MCF 10A (cell line): ENCODE results near the gene UBAC1. TPM values are rescaled to one million over a fixed set of nuclear protein-coding genes. Genes with fewer than 3 reads are reported as not detected.

Source experiments
- BruUV-seq: library from RNA; stranded (reverse); fragments of 400-500 nt; replicated peaks from 2 replicates; lab custom pipeline; 2021; lab: Mats Ljungman, UMichigan
- CTCF ChIA-PET: fragments of 300-600 bp; sonication (Branson Sonifier 250); formaldehyde crosslinking; extraction: SDS; loops from one replicate; lab custom pipeline; 2021; ENCODE audit warnings: antibody characterized with exemption, inconsistent platforms; lab: Yijun Ruan, JAX
- POLR2A ChIA-PET: fragments of 300-600, 350-650 bp; sonication (Branson Sonifier 250); formaldehyde crosslinking; extraction: SDS; loops from one replicate; lab custom pipeline; 2020; ENCODE audit warnings: antibody characterized with exemption, inconsistent platforms; lab: Yijun Ruan, JAX
- DNase-seq: peaks from one replicate; pipeline ENCODE4 v3.0.0-alpha.2; 2018; ENCODE audit not compliant: unreplicated experiment
- H3K27ac Mint-ChIP-seq: one replicate; pipeline ENCODE4 v1.8.0; 2022; ENCODE audit warnings: mild to moderate bottlenecking, low read depth, mixed read lengths; ENCODE audit not compliant: unreplicated experiment
- H3K27me3 Mint-ChIP-seq: one replicate; pipeline ENCODE4 v1.8.0; 2022; ENCODE audit warnings: mixed read lengths; ENCODE audit not compliant: insufficient read depth, unreplicated experiment
- H3K36me3 Mint-ChIP-seq: one replicate; pipeline ENCODE4 v1.8.0; 2022; ENCODE audit warnings: mild to moderate bottlenecking, moderate library complexity, mixed read lengths; ENCODE audit not compliant: insufficient read depth, unreplicated experiment
- H3K4me1 Mint-ChIP-seq: one replicate; pipeline ENCODE4 v1.8.0; 2022; ENCODE audit warnings: mixed read lengths; ENCODE audit not compliant: insufficient read depth, unreplicated experiment
- H3K4me3 Mint-ChIP-seq: one replicate; pipeline ENCODE4 v1.8.0; 2022; ENCODE audit warnings: mild to moderate bottlenecking, moderate library complexity, mixed read lengths; ENCODE audit not compliant: unreplicated experiment
- H3K9me3 Mint-ChIP-seq: one replicate; pipeline ENCODE4 v1.8.0; 2022; ENCODE audit warnings: mixed read lengths; ENCODE audit not compliant: unreplicated experiment
- intact Hi-C: fragments of 100-400 bp; cut with micrococcal nuclease; formaldehyde crosslinking; loops from 2 replicates; pipeline ENCODE4 v1.14.1; 2022
- total RNA-seq: library from RNA; stranded (reverse); gene quantifications from 2 replicates; pipeline ENCODE4 v1.2.3, GENCODE V29; 2022
- TF ChIP-seq, protein P1 (sequence below): fragments of 200-600 bp; IDR thresholded peaks from one replicate; pipeline ENCODE4 v1.8.0; 2022; ENCODE audit warnings: antibody characterized with exemption, mild to moderate bottlenecking; ENCODE audit not compliant: unreplicated experiment

Gene UBAC1
- total RNA-seq, 1 experiment from 2014 or later: 34.7 TPM

- intact Hi-C loops: no loop called here
- CTCF ChIA-PET: interaction anchor here (0.8 kb wide), 1 partner anchor 34 kb away, joined by 3 read pairs; no protein-coding TSS in a partner anchor
- no peak for DNase-seq
- no TSS peak for BruUV-seq
- peaks cover 30% of the 10 kb centered on the region for H3K9me3 Mint-ChIP-seq
- TF ChIP-seq, protein P1, sequence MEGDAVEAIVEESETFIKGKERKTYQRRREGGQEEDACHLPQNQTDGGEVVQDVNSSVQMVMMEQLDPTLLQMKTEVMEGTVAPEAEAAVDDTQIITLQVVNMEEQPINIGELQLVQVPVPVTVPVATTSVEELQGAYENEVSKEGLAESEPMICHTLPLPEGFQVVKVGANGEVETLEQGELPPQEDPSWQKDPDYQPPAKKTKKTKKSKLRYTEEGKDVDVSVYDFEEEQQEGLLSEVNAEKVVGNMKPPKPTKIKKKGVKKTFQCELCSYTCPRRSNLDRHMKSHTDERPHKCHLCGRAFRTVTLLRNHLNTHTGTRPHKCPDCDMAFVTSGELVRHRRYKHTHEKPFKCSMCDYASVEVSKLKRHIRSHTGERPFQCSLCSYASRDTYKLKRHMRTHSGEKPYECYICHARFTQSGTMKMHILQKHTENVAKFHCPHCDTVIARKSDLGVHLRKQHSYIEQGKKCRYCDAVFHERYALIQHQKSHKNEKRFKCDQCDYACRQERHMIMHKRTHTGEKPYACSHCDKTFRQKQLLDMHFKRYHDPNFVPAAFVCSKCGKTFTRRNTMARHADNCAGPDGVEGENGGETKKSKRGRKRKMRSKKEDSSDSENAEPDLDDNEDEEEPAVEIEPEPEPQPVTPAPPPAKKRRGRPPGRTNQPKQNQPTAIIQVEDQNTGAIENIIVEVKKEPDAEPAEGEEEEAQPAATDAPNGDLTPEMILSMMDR: no peak
- H3K36me3 Mint-ChIP-seq: no peaks in the 10 kb centered on the region
- POLR2A ChIA-PET: interaction anchor here (0.6 kb wide), 1 partner anchor 21 kb away, joined by 3 read pairs; no protein-coding TSS in a partner anchor
- peaks cover 29% of the 10 kb centered on the region for H3K4me1 Mint-ChIP-seq
- H3K27me3 Mint-ChIP-seq: no peaks in the 10 kb centered on the region
- H3K27ac Mint-ChIP-seq: no peak overlapping the region
- H3K4me3 Mint-ChIP-seq: no peak overlapping the region
Measured at GRCh38 chr9:135898634-135899407, 62.4 kb downstream of the UBAC1 start.

DNA sequence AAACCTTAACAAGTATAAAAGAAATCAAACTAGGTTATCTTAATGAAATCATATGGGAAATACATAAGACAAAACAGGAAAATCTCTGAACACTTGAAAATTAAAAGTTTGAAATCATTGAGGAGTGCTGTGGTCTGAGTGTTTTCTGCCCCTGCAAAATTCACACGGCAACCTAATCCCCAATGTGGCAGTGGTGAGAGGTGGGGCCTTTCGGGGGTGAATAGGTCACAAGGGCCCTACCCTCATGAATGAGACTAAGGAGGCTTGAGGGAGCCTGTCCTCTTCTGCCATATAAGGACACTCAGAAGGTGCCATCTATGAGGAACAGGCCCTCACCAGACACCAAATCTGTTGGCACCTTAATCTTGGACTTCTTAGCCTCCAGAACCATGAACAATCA, 64.5 kb downstream of the UBAC1 start:
- H3K4me1 Mint-ChIP-seq: peaks cover 38% of the 10 kb centered on the region
- CTCF ChIA-PET: interaction anchor here (0.6 kb wide), 1 partner anchor 345 kb away, joined by 3 read pairs; no protein-coding TSS in a partner anchor
- H3K27me3 Mint-ChIP-seq: no peaks in the 10 kb centered on the region
- BruUV-seq: no TSS peak
- H3K27ac Mint-ChIP-seq: no peak overlapping the region
- TF ChIP-seq, protein P1: no peak
- H3K9me3 Mint-ChIP-seq: peaks cover 30% of the 10 kb centered on the region
- POLR2A ChIA-PET: no interaction called here
- no peak overlapping the region for H3K4me3 Mint-ChIP-seq
- DNase-seq: no peak
- H3K36me3 Mint-ChIP-seq: no peaks in the 10 kb centered on the region
- intact Hi-C loops: no loop called here

GRCh38 chr9:135896205-135896604, 65.0 kb downstream of the UBAC1 start:
- no peaks in the 10 kb centered on the region for H3K36me3 Mint-ChIP-seq
- DNase-seq: no peak
- TF ChIP-seq, protein P1: no peak
- intact Hi-C loops: no loop called here
- POLR2A ChIA-PET: interaction anchor here (1.4 kb wide), 1 partner anchor 9 kb away, joined by 4 read pairs; no protein-coding TSS in a partner anchor
- no peak overlapping the region for H3K27ac Mint-ChIP-seq
- peaks cover 30% of the 10 kb centered on the region for H3K9me3 Mint-ChIP-seq
- H3K4me1 Mint-ChIP-seq: peaks cover 41% of the 10 kb centered on the region
- no peaks in the 10 kb centered on the region for H3K27me3 Mint-ChIP-seq
- CTCF ChIA-PET: interaction anchor here (0.6 kb wide), 1 partner anchor 346 kb away, joined by 3 read pairs; no protein-coding TSS in a partner anchor
- no TSS peak for BruUV-seq
- no peak overlapping the region for H3K4me3 Mint-ChIP-seq

- H3K4me3 Mint-ChIP-seq: no peak overlapping the region
Measured at GRCh38 chr9:135895202-135895848, 65.8 kb downstream of the UBAC1 start.

More at GRCh38 chr9:135895202-135895848, 65.8 kb downstream of the UBAC1 start:
- H3K27me3 Mint-ChIP-seq: no peaks in the 10 kb centered on the region
- H3K4me1 Mint-ChIP-seq: peaks cover 50% of the 10 kb centered on the region
- no peak overlapping the region for H3K27ac Mint-ChIP-seq
- DNase-seq: no peak
- intact Hi-C loops: no loop called here
- CTCF ChIA-PET: no interaction called here
- no TSS peak for BruUV-seq
- H3K36me3 Mint-ChIP-seq: peaks cover 6% of the 10 kb centered on the region
- POLR2A ChIA-PET: interaction anchor here (1.4 kb wide), 1 partner anchor 10 kb away, joined by 4 read pairs; no protein-coding TSS in a partner anchor
- TF ChIP-seq, protein P1: no peak
- peaks cover 30% of the 10 kb centered on the region for H3K9me3 Mint-ChIP-seq
